ENCODE results near the gene NSMCE1. TPM values are rescaled to one million over a fixed set of nuclear protein-coding genes. Genes with fewer than 3 reads are reported as not detected.

The NSMCE1 gene
- total RNA-seq, 4 donors from 2014 or later = 36.4 to 42.0 (median 40.6) TPM

DNA sequence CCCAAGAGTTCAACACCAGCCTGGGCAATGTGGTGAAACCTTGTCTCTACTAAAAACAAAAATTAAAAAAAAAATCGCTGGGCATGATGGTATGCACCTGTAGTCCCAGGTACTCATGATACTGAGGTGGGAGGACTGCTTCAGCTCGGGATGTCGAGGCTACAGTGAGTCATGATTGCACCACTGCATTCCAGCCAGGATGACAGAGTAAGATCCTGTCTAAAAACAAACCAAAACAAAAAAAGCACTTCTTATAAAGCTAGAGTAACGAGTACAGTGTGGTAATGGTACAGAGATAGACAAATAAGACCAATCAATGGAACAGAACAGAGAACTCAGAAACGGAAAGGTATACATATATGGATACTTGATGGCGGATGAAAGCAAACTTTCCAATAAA is 4.4 kb downstream of the NSMCE1 start:
- TF ChIP-seq, protein P1, sequence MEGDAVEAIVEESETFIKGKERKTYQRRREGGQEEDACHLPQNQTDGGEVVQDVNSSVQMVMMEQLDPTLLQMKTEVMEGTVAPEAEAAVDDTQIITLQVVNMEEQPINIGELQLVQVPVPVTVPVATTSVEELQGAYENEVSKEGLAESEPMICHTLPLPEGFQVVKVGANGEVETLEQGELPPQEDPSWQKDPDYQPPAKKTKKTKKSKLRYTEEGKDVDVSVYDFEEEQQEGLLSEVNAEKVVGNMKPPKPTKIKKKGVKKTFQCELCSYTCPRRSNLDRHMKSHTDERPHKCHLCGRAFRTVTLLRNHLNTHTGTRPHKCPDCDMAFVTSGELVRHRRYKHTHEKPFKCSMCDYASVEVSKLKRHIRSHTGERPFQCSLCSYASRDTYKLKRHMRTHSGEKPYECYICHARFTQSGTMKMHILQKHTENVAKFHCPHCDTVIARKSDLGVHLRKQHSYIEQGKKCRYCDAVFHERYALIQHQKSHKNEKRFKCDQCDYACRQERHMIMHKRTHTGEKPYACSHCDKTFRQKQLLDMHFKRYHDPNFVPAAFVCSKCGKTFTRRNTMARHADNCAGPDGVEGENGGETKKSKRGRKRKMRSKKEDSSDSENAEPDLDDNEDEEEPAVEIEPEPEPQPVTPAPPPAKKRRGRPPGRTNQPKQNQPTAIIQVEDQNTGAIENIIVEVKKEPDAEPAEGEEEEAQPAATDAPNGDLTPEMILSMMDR (IDR thresholded peaks at IDR 0.05; ENCODE audit: low read depth) = no peak

DNA sequence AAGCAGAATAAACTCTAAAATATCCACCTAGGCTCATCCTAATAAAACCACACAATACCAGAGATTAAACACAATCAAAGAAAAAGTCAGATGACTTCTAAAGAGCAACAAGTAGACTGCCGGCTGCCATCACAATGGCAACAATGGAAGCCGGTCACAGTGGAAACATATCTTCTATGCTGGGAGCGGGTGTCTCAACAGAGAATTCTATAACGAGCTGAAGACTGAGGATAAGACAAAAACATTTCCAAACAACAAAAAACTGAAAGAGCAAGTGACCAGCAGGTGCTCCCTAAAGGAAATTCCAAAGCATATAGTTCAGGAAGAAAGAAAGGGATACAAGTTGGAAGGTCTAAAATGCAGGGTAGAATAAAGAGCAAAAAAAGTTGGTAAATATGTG is 8.9 kb downstream of the NSMCE1 start:
- TF ChIP-seq, protein P1 (IDR thresholded peaks at IDR 0.05; ENCODE audit: low read depth) = no peak

DNA sequence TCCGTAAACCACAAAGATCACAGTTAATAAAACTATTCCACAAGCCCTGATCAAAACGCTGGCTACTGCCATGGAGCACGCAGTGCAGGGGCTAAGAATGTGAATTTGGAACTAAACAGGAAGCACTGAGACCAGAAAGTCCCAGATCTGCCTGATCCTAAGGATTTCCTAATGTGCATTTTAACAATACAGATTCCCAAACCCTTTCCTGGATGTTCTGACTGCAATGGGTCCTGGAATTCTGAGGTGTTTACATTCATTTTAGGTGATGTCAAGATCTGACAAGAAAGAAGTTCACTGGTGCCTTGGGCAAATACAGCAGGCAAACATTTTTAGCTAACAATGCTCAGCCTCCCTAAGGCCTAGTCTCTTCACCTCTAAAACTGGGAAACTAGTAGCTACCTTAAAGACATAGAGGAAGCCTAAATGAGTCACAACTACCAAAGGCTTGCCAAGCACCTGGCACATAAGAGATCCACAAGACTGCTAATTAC is 10.3 kb downstream of the NSMCE1 start:
- TF ChIP-seq, protein P1 (IDR thresholded peaks at IDR 0.05; ENCODE audit: low read depth) = no peak

DNA sequence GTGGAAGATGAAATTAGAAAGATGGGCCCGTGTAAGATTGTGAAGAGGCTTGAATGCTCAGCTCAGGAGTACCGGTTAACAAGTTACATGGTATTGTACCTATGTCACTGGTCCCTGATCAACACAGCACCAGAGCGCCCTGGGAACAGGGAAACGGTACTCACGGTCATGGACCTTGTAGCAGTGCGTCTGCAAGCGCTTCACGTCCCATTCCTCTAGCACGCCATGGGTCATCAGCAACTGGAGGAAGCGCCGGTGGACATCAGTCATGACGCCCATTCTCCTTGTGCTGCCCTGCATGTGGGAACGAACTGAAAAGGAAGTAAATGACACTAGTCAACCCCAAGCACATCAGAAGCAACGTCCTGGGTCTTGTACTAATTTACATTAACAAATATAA is 11.3 kb downstream of the NSMCE1 start:
- TF ChIP-seq, protein P1 (IDR thresholded peaks at IDR 0.05; ENCODE audit: low read depth) = no peak

DNA sequence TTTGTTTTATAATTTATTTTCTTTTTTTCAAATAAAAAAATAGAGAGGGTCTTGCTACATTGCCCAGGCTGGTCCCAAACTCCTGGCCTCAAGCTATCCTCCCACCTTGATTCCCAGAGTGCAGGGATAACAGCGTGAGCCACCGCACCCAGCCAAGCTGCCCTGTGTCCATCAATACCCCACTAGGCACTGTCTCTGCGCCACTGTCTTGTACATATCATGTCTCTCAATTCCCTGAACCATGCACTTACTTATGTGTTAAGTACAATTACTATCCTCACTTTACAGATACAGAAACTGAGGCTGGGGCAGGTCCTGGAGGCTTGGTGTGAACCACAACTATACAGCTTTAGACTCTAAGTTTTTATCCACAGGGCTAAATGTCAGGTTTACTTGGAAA is 11.7 kb downstream of the NSMCE1 start:
- TF ChIP-seq, protein P1 (IDR thresholded peaks at IDR 0.05; ENCODE audit: low read depth) = no peak

DNA sequence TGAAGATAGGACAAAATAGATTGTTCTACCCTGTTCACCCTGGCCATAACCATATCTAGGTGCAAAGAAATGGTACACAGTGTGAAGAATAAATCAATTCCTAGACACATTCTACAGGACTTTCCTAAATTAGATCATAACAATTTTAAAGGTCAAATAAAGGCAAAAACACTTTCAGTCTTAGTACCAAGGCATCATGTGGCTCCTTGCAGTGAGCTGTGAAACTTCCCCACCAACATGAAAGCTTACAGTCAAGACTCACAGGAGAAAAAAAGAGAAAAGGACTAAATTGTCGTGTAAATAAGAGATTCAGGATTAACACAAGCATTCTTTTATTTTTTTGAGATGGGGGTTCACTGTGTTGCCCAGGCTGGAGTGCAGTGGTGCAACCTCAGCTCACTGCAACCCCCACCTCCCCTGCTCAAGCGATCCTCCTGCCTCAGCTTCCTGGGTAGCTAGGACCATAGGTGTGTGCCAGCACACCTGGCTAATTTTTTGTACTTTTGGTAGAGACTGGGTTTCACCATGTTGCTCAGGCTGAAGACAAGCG is 14.2 kb downstream of the NSMCE1 start:
- TF ChIP-seq, protein P1 (IDR thresholded peaks at IDR 0.05; ENCODE audit: low read depth) = no peak

DNA sequence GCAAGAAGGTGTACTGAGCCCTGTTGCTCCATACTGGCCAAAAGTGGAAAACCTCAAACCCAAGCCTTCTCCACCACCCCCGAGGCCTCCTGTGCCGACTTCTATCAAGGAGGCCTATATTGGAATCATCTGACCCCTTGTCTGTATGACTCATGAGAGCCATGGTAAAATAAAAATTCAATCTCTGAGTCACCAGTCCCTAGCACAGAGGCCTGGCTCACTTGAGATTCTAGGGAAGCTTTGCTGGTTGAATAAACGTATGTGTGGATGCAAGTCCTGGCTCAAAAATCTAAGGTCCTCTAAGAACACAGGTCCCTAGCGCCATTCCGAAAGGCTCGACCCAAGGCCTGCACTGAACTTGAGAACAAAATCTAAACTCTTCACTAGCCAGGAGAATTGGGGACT is 15.0 kb downstream of the NSMCE1 start:
- TF ChIP-seq, protein P1 (IDR thresholded peaks at IDR 0.05; ENCODE audit: low read depth) = no peak
